H1 (cell line): Measurements from ENCODE around the gene UBAC1.

ENCODE experiments used
- FOSL1 ChIP-seq: IDR thresholded peaks from 2 replicates; pipeline ENCODE4 v1.6.1; 2011; ENCODE audit warnings: mild to moderate bottlenecking, low read depth, low read length, moderate library complexity; ENCODE audit not compliant: insufficient read depth
- POLR2AphosphoS5 ChIP-seq: IDR thresholded peaks from 2 replicates; pipeline ENCODE4 v1.6.1; 2011; ENCODE audit warnings: low read depth, low read length
- RAD21 ChIP-seq, 2 experiments: IDR thresholded peaks in 1 of 2; conservative IDR thresholded peaks in 1 of 2; 2 replicates each; pipeline ENCODE4 v1.6.1; 2011; ENCODE audit warnings: low read depth in 2 of 2, low read length in 2 of 2, improper control_type of control experiment in 1 of 2, inconsistent platforms in 1 of 2, mild to moderate bottlenecking in 1 of 2, moderate library complexity in 1 of 2
- SIN3A ChIP-seq, 2 experiments: IDR thresholded peaks in 1 of 2; conservative IDR thresholded peaks in 1 of 2; 2 replicates each; pipeline ENCODE4 v1.6.1; 2011 to 2012; ENCODE audit warnings: low read length in 2 of 2, improper control_type of control experiment in 1 of 2, low read depth in 1 of 2, mild to moderate bottlenecking in 1 of 2
- SP1 ChIP-seq: IDR thresholded peaks from 2 replicates; pipeline ENCODE4 v1.6.1; 2011; ENCODE audit warnings: low read depth, low read length
- TF ChIP-seq, protein P1 (sequence below), 3 experiments: IDR thresholded peaks; 1 replicate in 2 of 3; 2 replicates in 1 of 3; pipeline versions ENCODE4 v1.5.1 to v1.6.1; 2011; ENCODE audit warnings: low read length in 3 of 3, mild to moderate bottlenecking in 3 of 3, inconsistent platforms in 2 of 3, low read depth in 1 of 3, moderate library complexity in 1 of 3; ENCODE audit not compliant: insufficient read depth in 1 of 3; ENCODE audit errors: control extremely low read depth in 1 of 3

DNA sequence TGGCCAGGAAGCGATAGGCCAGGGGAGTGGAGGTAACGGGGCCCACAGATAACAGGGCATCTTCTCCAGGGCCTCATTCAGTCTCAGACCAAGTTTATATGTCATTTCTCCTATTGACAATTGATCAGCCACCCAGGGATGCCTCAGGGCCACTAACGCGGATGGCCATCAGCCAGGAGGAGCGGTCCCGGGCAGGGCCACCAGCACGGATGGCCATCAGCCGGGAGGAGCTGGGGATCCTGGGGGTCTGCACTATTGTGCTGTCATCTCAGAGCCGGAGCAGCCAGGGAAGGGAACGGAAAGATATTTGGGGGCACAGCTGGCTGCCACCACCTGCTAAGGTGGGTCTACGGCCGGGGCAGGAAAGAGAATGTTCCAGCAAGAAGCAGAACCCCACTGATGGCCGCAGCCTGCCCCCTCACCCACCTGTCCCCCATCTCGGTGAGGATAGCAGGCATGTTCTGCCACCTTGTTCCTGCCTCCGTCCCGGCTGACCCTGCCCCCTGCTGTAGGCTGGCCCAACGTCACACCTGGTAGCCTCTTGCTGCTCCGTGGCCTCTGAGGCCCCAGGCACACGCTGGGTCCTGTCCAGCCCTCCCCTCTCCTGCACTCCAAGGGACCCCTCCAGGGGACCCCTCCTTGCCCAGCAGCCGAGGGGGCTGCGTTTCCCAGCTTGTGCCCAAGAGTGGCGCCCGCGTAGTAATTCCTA is 21.5 kb upstream of the UBAC1 start:
- TF ChIP-seq SIN3A (conservative IDR thresholded peaks at IDR 0.05 in 1 of 2, IDR thresholded peaks at IDR 0.05 in 1 of 2; ENCODE audit: low read depth in 1 of 2, low read length in 2 of 2) = no peak
- no peak for TF ChIP-seq FOSL1
- no peak for TF ChIP-seq RAD21 (IDR thresholded peaks at IDR 0.05 in 1 of 2, conservative IDR thresholded peaks at IDR 0.05 in 1 of 2; ENCODE audit: low read depth in 2 of 2, low read length in 2 of 2)
- TF ChIP-seq SP1 = no peak
- no peak for TF ChIP-seq POLR2AphosphoS5
- TF ChIP-seq, protein P1, sequence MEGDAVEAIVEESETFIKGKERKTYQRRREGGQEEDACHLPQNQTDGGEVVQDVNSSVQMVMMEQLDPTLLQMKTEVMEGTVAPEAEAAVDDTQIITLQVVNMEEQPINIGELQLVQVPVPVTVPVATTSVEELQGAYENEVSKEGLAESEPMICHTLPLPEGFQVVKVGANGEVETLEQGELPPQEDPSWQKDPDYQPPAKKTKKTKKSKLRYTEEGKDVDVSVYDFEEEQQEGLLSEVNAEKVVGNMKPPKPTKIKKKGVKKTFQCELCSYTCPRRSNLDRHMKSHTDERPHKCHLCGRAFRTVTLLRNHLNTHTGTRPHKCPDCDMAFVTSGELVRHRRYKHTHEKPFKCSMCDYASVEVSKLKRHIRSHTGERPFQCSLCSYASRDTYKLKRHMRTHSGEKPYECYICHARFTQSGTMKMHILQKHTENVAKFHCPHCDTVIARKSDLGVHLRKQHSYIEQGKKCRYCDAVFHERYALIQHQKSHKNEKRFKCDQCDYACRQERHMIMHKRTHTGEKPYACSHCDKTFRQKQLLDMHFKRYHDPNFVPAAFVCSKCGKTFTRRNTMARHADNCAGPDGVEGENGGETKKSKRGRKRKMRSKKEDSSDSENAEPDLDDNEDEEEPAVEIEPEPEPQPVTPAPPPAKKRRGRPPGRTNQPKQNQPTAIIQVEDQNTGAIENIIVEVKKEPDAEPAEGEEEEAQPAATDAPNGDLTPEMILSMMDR (IDR thresholded peaks at IDR 0.05; ENCODE audit: control extremely low read depth in 1 of 3, insufficient read depth in 1 of 3, low read depth in 1 of 3, low read length in 3 of 3) = no peak
